Pulmonary artery endothelial cell (primary cell): ENCODE measurements around the gene CNTN4. TPM values are rescaled to one million over a fixed set of nuclear protein-coding genes. Genes with fewer than 3 reads are reported as not detected.

Experiments used
- DNase-seq: peaks from one replicate; pipeline ENCODE4 v3.0.0-alpha.2; 2011; ENCODE audit warnings: low read depth, low spot score
- total RNA-seq: library from RNA; depleted of rRNA; stranded (reverse); fragments of >200 nt; gene quantifications from 2 replicates; pipeline ENCODE4 v1.2.3, GENCODE V29; 2014

CNTN4 gene
- total RNA-seq, 1 donor from 2014 or later, result not detected

DNA sequence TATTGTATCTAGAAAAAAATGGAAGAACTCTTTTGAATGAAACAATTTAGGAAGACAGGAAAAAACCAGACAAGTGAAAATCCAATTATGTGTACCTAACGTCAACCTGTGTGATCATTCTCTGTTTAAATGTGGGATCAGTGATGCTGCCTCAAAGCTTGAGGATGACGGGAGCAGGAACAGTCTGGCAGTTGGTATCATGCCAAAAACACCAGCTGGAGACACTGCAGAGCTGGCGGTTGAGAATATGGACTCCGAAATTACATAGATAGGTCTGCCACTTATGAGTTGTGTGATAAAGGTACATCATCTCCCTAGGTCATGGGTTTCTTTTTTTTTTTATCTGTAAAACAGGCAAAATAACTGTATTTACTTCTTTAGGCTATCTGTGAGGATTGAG, 480.5 kb downstream of the CNTN4 start:
- no peak for DNase-seq

DNA sequence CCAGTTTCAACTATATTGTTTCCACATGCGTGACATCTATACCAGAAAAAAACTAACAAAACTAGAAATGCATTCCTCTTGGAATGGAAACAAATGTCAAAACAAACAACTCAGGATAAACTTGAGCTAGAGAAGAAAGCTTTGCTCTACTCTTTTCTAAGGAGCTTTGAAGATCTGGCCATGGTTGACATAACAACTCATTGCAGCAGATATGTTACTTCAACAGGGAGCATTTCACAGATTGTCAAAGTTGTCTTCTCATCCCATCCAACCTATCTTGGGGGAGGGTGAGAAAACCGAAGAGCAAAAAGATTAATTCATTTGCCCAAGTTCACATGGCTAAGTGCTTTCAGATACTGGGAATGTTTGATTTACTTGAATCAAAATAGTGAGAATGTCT, 484.4 kb downstream of the CNTN4 start:
- no peak for DNase-seq

DNA sequence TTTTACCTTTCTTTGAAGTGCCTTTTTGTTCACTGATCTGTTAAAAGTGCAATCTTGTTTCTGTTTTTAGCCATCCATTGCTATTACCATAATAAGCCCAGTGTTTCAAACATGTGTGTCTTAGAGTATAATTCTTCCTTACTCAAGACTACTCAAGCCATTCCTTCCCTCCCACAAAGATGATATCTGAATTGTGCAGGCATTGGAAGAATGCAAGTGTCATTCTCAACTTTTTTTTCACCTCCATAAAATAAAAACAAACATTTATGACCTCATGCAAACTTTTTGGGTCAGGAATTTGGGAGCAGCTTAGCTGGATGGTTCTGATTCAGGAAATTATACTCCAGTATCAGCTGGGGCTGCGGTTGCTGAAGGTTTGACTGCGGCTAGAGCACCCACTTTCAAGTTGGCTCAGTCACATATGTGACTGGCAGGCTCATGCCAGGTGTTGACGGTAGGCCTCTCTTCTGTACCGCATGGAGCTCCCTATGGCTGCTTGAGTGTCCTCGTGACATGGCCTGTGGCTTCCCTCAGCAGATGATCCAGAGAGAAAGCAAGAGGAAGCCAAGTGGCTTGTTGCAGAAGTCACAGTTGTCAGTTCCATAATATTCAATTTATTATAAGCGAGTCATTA, 490.8 kb downstream of the CNTN4 start:
- DNase-seq, result no peak

DNA sequence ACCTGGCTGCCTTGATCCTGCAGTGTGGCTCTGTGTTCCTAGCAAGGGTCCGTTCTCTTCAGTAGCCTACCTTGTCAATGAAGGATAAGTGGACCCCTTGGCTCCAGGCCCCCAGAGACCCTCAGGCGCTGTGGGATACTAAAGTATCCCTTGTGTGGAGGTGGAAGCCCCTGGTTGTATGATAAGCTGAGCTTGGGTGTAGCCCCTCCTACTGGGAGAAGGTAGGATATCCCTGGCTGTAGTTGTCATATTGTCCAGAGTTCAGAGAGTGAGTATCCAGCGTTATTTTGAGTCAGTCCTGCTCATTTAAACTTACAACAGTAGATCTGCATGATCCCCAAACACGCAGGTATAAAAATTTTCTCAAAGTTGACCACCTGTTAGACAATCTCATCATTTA, 496.8 kb downstream of the CNTN4 start:
- DNase-seq, result no peak

DNA sequence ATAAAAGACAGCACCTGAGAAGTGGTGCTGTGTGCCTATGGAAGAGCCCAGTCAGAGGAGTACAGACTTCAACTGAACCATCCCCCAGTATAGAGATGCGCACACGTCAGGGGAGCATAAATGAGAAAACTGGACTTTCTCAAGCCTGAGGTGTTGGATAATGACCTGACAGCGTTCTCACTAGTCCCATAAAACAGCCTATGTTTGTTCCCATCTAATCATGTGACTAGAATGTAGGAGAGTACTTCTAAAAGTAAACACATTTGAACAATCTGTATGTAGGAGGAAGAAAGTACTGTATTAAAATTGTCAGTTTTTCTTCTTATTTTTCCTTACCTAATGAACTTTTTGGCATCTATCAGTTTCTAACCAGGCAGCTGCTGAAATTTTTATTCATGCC, 498.9 kb downstream of the CNTN4 start:
- DNase-seq, result no peak

DNA sequence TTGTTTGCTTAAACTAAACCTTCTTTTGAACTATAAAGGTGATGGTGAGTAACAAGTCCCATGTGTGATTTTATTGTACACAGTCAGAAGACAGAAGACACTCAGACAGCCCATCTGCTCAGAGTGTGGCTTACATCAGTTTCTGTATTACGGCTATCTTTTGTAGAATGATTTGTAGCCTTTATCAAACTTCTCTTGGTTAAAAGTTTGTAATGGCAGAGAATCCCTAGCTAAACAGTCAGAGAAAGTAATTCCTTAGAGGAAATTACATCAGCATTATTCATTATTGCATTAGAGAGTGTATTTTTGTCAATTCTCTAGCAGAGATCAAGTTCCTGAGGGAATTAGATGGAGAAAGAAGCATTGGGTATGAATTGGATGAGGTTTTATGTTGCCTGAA, 500.8 kb downstream of the CNTN4 start:
- no peak for DNase-seq

DNA sequence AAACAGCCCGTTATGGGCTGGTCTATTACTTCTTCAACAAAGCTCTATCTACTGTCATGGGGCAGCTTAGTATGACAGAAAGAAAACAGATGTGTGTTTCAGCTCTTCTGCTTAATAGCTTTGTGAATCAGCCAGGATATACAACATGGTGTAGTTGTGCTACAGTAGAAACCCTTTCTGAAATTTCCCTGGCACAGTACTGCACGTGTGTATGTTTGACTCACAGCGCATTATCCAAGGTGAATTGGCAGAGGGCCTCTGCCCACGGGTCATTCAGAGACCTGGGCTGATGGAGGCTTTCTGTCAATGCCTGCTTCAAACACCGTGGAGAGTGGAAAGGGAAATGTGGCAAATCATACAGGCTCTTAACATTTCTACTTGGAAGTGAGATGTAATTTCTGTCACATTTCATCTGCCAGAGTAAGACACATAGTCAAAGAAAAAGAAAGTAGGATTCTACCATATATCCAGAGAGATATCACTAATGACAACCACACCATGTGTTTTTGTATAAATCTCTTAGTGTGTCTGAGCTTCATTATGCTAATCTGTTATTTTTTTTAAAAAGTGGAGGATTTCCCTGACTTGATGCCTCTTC, 505.1 kb downstream of the CNTN4 start:
- DNase-seq, result no peak

DNA sequence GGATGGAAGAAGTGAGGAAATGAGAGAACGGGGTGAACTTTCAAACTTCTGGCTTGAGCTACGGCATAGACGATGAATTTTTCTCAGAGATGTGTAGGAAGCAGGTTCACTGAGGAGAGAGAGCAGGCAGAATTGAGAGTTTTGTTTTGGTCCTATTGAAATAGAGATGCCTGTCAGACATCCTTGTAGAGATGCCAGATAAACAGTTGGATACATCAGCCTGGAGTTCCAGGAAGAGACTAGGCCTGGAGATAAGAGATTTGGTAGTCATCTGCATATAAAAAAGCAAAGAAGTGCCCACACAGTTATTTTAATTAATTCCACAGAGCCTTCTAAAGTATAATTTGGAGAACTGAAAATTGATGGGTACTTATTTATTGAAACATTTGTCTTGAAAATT, 515.9 kb downstream of the CNTN4 start:
- DNase-seq, result no peak

DNA sequence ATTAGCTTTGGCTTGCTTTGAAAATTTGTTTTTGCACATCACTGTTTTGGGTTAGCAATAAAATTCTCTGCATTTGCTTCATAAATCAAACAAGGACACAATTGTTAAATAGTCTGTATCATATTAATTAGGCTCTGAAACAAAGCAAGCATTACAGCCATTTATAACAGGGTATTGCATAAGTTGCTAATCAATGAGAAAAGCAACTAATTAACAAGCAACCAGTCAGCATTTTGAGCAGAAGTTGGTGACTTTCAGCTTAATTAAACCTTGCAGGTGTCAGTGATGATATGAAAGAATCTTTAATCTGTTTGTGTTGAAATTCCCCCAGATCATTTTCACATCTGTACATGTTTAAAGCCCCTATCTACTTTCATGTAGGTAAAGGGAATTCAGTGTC, 516.4 kb downstream of the CNTN4 start:
- no peak for DNase-seq

DNA sequence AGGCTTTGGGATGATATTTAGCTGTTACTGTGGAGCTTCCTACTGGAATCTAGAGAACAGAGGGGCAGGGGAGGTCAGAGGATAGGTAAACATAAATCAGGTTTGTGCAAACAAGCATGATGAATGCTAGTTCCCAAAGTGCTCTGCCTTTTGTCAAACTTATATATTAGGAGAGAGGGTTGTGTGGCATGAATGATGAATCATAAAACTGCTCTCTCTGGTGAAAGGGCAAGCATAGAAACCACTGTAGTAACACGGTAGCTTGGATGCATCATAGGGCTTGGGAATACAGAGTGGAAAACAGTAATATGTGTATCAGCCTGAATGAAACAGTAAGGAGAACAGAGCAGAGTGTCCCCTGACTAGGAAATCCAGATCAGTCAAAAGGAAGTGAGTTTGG, 524.8 kb downstream of the CNTN4 start:
- DNase-seq, result no peak

DNA sequence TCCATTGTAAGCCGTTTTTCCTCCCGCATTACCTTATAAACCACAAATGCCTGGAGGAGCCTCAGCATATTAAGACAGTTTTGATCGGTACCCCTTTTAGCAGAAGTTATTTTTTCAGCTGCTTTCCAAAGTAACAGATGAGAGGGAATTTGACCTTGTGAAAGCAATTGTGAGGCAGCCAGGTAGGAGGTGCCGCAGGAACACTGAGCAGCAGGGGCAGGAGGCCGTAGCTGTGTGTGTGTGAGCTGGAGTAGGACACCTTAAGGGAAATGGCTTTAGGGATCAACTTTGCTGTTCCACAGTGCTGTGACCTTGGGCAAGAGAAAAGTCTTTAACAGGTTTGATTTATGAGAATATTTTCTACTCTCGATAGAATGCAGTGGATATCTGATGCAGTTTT, 529.5 kb downstream of the CNTN4 start:
- no peak for DNase-seq

DNA sequence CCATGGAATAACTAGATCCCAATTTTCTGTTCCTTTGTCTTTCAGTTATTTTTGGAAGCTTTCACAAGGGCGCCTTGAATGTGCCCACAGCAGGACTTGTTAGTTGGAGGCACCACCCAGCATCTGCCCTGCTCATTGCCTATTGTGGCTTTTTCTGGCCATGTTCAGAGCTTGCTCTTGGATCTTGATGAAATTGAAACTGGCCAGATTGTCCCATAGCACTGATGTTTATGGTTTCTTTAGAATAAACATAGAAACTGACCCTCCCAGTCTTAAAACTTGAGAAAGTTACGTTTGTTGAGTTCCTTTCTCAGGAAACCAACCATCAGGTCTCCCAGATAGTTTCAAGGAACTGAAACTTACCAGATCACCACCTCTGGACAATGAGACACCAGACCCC, 536.8 kb downstream of the CNTN4 start:
- no peak for DNase-seq

DNA sequence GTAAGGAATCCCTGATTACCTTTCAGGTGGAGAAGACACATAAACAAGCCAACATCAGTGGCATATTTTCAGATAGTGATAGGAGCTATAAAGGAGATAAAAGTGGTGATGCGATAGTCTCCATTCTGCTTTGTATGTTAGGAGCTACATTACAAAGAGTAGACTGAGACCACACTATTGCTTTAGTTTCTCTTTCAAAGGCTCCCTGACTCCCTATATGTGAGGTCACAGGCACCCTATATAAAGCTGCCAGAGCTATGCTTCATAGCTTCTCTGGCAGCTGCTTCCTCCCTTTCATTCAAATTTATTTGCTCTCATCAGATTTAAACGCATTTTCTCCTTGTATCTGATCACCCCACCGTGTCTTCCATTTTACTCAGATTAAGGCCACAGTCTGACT, 544.9 kb downstream of the CNTN4 start:
- DNase-seq, result no peak

DNA sequence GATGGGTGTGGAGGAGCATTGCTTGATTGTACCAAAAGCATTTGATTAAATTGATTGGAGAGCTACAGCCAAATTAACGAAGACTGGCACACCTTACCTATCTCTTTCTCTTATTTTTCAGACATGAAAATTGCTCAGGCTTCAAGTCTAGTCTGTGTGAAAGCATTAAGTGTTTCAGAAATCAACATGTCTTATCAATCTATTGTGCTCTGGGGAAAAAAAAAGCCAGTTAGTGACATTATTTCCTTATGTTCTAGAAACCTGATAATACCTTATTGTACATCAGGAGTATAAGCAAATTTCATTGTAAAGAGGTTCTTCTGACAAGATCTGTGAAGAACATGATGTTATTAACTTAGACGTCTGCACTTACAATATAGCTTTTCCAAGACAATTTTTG, 546.3 kb downstream of the CNTN4 start:
- no peak for DNase-seq

DNA sequence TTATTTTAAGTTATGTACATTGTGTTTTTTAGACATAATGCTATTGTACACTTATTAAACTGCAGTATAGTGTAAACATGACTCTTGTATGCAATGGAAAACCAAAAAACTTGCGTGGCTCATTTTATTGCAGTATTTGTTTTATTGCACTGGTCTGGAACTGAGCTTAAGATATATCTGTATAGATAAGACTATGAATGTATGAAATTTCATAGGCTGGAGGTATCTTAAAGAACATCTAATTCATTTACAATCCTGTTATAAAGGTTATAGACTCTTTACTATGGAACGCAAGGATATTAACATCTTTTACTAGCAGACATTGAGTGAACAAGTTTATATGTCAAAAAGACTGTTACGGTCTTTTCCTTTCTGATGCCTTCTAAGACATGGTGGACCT, 552.1 kb downstream of the CNTN4 start:
- DNase-seq, result no peak

DNA sequence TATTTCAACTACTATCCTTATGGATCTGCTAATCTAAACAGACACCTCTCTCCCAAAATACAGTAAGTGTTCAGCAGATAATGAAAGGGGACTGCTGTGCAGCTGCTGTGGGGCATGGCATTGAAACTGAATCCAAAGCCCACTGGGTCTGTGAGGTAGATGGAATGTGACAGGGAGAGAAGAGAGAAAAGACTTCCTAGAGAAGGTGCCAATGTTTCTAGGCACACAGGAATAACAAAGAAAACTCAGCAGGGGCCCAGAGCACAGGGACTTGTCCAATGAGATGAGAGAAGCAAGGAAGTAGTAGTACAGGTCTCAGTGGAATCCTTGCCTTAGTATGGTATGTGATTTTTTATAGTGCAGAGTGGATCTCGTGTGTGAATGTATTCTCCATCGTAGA, 553.7 kb downstream of the CNTN4 start:
- no peak for DNase-seq

DNA sequence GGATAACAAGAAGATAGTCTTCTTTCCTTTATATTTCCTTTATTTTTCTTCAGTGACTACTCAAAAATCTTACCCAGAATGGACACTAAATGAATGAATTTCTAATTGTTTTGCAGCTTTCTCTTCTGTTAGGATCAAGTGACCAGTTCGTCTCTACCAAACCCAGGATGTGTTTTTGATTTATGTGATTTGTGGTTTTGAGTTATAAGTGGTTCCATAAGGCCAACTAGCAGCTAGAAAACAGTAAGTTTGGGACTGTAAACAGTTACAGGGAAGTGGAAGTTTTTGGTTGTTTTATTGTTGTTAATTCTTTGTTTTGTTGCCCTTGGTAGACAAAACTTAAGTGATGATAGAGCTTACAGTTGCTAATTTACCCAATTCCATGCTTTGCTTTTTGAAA, 555.0 kb downstream of the CNTN4 start:
- DNase-seq, result no peak

DNA sequence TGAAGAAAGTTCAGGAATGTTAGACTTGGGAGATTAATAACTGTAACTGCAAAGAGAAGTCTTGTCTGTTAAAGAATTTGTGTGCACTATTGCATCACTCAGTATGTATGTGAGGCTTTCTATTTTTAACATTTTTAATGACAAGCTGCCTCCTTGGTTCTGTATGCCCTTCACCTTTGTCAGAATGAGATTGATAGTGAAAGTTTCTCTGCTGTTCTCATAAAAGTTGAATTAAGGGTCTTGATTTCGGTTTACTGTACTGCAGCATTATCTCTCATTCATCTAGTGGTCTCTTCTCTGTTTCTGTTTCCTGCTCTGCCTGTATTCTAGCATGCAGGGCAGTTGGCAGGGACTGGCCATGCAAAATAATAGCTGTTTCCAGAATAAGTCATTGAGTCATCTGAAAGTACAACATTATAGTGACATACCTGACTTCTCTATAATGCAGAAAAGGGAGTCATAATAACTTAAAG, 556.6 kb downstream of the CNTN4 start:
- no peak for DNase-seq

DNA sequence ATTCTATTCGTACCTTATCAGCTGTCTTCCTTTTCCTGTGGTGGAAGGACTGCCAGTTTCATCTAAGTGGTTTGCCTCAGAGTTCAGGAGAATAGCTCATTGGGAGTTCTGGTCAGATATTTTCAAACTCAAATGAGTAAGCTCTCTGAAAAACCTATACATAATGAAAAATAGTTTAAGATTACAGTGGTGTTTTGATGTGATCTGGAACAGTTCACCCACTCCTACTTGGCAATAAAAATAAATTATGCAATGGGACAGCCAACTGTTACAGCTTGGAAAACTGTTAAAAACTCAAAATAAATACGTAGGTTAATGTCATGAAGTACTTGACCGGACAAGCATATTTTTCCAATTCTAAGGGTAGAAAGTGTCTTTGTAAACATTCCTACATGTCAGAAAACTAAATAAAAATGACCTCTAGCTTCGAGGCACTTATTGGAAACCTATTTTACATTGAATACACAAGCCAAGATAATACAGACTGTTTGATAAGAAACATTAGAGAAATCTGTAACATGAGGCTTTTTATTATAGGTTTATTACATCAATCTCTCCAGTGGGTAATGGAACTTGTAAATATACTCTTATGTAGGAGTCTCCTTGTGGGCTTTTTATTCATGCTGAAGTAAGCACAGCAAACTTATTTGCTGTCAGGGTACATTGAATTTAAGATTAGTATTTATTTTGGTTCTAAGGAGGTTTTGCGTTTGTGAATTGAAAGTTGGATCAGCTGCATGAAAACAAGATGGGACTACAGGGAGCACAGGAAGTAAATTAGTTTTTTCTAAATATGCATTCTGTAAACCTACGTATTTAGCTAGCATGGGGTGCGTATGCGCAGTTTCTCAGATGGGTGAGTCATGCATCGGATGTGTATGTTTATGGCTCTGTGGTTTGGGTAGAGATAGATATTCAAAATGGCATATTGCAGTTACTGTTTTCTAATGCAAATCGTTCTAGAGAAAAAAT, 558.4 kb downstream of the CNTN4 start:
- no peak for DNase-seq

DNA sequence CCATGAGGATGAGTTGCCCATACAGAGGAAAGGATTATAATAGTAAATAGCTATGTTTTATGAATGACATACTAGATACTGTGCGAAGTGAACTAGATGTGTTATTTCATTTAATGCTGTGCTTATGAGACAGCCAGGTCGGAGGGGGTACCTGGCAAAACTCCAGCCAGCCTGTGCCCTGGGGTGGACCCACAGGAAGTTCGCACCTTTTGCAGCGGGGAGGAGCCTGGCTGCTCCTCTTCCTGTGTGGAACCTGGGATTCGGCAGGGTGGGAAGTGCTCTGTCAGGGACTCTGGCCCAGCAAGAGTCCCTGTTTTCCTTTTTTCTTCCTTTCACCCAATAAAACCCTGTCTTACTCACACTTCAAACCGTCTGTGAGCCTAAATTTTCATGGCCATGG, 559.3 kb downstream of the CNTN4 start:
- DNase-seq, result no peak

DNA sequence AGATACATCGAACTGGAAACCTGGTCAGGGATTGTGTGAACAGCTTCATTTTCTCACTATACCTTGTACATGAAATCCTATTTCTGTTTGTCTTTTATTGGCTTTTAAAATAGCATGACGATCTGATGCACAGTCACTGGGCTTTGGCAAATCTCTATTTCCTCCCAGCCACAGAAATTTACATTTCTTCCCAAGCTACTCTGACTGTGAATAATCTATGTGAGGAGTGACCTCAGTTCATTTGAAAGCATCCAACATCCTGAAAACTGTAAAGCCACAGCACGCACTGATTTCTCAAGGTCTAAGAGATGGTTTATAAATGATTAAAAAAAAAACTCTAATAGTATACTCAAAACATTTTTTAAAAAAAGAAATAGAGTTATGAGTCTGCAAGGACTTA, 561.2 kb downstream of the CNTN4 start:
- DNase-seq, result no peak

DNA sequence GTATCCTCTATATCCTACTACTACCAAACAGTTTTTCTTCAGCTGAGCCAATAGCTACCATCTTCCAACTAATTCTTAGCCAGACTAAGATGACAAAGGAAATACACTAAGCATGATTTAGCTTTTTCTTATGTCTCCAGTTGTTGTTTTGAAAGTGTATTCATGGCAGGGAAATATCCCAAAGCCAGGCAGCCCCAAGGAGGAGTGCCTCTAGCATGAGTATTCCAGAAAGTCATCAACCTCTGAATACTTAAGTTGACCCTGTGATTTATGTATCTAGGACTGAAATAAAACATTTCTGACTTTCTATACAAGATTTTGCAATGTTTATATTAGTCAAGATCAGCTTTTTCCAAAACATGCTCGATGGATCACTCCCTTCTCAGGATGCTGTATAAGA, 562.4 kb downstream of the CNTN4 start:
- no peak for DNase-seq

DNA sequence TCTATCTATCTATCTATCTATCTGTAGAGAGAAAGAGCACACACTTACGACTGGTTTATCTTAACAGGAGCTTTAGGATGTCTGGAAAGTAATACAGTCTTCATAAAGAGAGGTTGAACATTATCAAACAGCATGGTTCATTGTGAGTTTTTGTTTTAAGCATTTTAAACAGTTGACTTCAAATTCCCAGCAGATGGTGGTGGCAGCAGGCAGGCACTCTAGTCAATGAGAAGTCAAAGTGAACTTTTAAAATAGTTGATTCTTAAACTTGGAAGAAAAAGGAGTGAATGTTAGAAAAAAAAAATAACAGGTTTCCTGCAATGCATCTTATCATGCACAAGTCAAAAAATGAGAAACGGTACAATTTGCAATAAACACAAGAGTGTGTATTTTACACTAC, 578.8 kb downstream of the CNTN4 start:
- DNase-seq, result no peak
